Measurements from ENCODE around the gene APCDD1L. TPM values are rescaled to one million over a fixed set of nuclear protein-coding genes. Genes with fewer than 3 reads are reported as not detected.

Gene APCDD1L
- polyA plus RNA-seq, 1 of the 3 experiments (the other 2 are of a cell fraction), result 0.99 TPM

DNA sequence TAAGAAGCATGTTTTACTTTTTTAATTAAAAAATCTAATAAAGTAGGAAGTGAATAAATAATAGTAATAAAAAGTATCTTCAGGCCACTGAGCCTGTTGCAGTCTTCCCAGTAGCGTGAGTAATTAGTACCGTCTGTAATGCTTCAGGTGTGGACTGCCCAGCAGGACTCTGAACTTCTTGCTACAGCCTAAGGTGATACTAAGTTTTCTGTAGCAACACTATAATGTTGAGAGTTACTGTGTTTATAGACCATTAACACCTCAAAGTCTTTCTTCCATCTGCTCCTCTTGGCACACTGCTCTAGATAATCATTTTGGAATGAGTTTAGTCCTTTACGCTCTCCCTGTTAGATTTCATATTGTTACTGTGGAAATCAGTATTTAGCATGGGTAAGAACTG, 97.8 kb downstream of the APCDD1L start (continued):
- no peak for TF ChIP-seq GATA2 (CRISPR knock-in tag; IDR thresholded peaks at IDR 0.05)
- no peak for TF ChIP-seq RFX5 (IDR thresholded peaks at IDR 0.05; ENCODE audit: low read length)
- no peak for TF ChIP-seq EZH2phosphoT487 (IDR thresholded peaks at IDR 0.05; ENCODE audit: borderline replicate concordance, low read depth)
- no peak for TF ChIP-seq FOXJ3 (CRISPR knock-in tag; IDR thresholded peaks at IDR 0.05)
- TF ChIP-seq, protein P1, sequence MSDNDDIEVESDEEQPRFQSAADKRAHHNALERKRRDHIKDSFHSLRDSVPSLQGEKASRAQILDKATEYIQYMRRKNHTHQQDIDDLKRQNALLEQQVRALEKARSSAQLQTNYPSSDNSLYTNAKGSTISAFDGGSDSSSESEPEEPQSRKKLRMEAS (IDR thresholded peaks at IDR 0.05; ENCODE audit: low read depth), result no peak

DNA sequence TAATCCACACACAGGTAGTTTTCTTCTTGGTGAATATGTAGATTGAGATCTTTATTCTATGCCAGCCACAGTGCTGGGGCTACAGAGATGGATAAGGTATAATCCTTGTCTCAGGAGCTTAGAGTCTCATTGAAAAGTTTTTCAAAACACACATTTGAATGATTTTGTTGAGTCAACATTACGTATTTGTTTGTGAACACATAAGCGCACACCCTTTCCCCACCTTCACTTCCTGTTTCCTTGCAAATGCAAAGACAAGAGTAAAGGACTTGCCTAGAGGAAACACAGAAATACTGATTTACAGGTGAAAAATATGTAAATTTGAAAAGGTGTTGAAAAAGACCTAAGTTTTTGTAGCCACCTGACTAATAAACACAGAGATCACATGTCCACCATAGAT, 98.4 kb downstream of the APCDD1L start:
- CTCF ChIA-PET, result no interaction called here
- peaks cover 15% of the 10 kb centered on the region for H4K20me1 ChIP-seq (ENCODE audit: insufficient read depth)
- no peak for DNase-seq

DNA sequence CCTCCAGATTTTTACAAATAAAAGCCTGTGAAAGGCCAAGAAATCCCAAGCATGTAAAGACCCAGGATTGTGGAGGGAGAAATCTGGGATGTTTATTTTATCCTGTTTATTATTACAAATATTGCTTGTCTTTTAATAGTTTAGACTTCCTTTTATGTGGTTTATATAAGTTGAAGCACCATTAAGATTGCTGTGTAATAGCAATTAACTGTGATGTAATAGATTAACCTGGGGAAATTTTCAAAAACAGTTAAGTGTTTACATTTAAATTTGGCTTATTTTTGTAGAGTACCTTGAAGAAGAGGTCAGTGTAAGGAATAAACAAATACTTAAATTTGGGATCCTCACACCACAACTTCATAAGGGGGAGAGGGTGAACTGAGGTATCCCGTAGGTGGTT, 99.1 kb downstream of the APCDD1L start:
- peaks cover 80% of the 10 kb centered on the region for H3K79me2 ChIP-seq (ENCODE audit: insufficient read depth)
- CTCF ChIA-PET, result no interaction called here
- H3K4me2 ChIP-seq, result no peak overlapping the region
- no peaks in the 10 kb centered on the region for H3K27me3 ChIP-seq (ENCODE audit: insufficient read depth)
- no peak for DNase-seq
- no peak overlapping the region for H3K4me3 ChIP-seq (ENCODE audit: low read depth in 2 of 2, low read length in 1 of 2)
- peaks cover 10% of the 10 kb centered on the region for H3F3A ChIP-seq (replicated peaks; ENCODE audit: insufficient read depth)
- TF ChIP-seq POLR2AphosphoS5 (IDR thresholded peaks at IDR 0.05; ENCODE audit: low read depth, low read length), result no peak
- TF ChIP-seq FOXM1 (IDR thresholded peaks at IDR 0.05; ENCODE audit: low read depth), result no peak
- TF ChIP-seq, protein P2, sequence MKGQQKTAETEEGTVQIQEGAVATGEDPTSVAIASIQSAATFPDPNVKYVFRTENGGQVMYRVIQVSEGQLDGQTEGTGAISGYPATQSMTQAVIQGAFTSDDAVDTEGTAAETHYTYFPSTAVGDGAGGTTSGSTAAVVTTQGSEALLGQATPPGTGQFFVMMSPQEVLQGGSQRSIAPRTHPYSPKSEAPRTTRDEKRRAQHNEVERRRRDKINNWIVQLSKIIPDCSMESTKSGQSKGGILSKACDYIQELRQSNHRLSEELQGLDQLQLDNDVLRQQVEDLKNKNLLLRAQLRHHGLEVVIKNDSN (IDR thresholded peaks at IDR 0.05; ENCODE audit: borderline replicate concordance, low read depth), result no peak
- TF ChIP-seq RCOR1 (IDR thresholded peaks at IDR 0.05; ENCODE audit: low read length), result no peak
- TF ChIP-seq ELF1 (IDR thresholded peaks at IDR 0.05), result no peak
- TF ChIP-seq SIN3A (IDR thresholded peaks at IDR 0.05; ENCODE audit: borderline replicate concordance, low read depth, low read length), result no peak
- TF ChIP-seq, protein P1 (IDR thresholded peaks at IDR 0.05; ENCODE audit: low read depth), result no peak
- TF ChIP-seq CHD2 (IDR thresholded peaks at IDR 0.05; ENCODE audit: low read length, partially characterized antibody), result no peak
- no peak for TF ChIP-seq YY1 (IDR thresholded peaks at IDR 0.05; ENCODE audit: low read depth)
- TF ChIP-seq JUND (IDR thresholded peaks at IDR 0.05), result no peak
- TF ChIP-seq TEAD4 (IDR thresholded peaks at IDR 0.05; ENCODE audit: borderline replicate concordance, insufficient read depth), result no peak
- no peak for TF ChIP-seq EP300 (IDR thresholded peaks at IDR 0.05; ENCODE audit: borderline replicate concordance in 1 of 2, low read depth in 1 of 2, low read length in 1 of 2)
- TF ChIP-seq RFX5 (IDR thresholded peaks at IDR 0.05; ENCODE audit: low read length), result no peak
- no peak for TF ChIP-seq NRF1 (IDR thresholded peaks at IDR 0.05; ENCODE audit: low read depth, low read length)
- no peak for TF ChIP-seq FOXJ3 (CRISPR knock-in tag; IDR thresholded peaks at IDR 0.05)
- no peak for TF ChIP-seq RXRA (IDR thresholded peaks at IDR 0.05; ENCODE audit: borderline replicate concordance, low read depth)
- no peak overlapping the region for H3K9ac ChIP-seq
- no peak overlapping the region for H2AFZ ChIP-seq (ENCODE audit: low read depth)
- POLR2A ChIA-PET, result no interaction called here
- H3K27ac ChIP-seq (ENCODE audit: low read depth in 2 of 2, low read length in 1 of 2), result no peak overlapping the region
- peaks cover 0 to 3% of the 10 kb centered on the region in 2 experiments; a peak in 2 of 4 replicates for H3K4me1 ChIP-seq (ENCODE audit: control insufficient read depth in 1 of 2, insufficient read depth in 2 of 2, low read depth in 1 of 2, low read length in 1 of 2)
- WGBS (ENCODE audit: low lambda C conversion rate), result 94% methylated on average over 1 of the region's 1 CpG
- no peaks in the 10 kb centered on the region for H3K9me3 ChIP-seq
- H3K9me2 ChIP-seq, result no peaks in the 10 kb centered on the region
- H4K20me1 ChIP-seq (ENCODE audit: insufficient read depth), result peaks cover 16% of the 10 kb centered on the region
- peaks cover 20 to 28% of the 10 kb centered on the region in 2 experiments for H3K36me3 ChIP-seq (replicated peaks in 1 of 2; ENCODE audit: control insufficient read depth in 1 of 2, insufficient read depth in 2 of 2, low read length in 1 of 2)

More for the DNA sequence above, 98.4 kb downstream of the APCDD1L start:
- Histone ChIP-seq H3K9me2 (no peaks in the 10 kb centered on the region), H3F3A (replicated peaks; ENCODE audit: insufficient read depth) (peaks cover 10% of the 10 kb centered on the region), H3K9ac (no peak overlapping the region), H2AFZ (ENCODE audit: low read depth) (no peak overlapping the region), H3K4me1 (ENCODE audit: control insufficient read depth in 1 of 2, insufficient read depth in 2 of 2, low read depth in 1 of 2, low read length in 1 of 2) (peaks cover 0 to 4% of the 10 kb centered on the region in 2 experiments; a peak in 2 of 4 replicates), H3K27me3 (ENCODE audit: insufficient read depth) (no peaks in the 10 kb centered on the region), H3K27ac (ENCODE audit: low read depth in 2 of 2, low read length in 1 of 2) (no peak overlapping the region), H3K79me2 (ENCODE audit: insufficient read depth) (peaks cover 80% of the 10 kb centered on the region), H3K4me2 (no peak overlapping the region), H3K4me3 (ENCODE audit: low read depth in 2 of 2, low read length in 1 of 2) (no peak overlapping the region), H3K9me3 (no peaks in the 10 kb centered on the region), H3K36me3 (replicated peaks in 1 of 2; ENCODE audit: control insufficient read depth in 1 of 2, insufficient read depth in 2 of 2, low read length in 1 of 2) (peaks cover 20 to 27% of the 10 kb centered on the region in 2 experiments)
- POLR2A ChIA-PET, result no interaction called here
- WGBS (ENCODE audit: low lambda C conversion rate), result 95% methylated on average over 2 of the region's 2 CpGs
- no peak for TF ChIP-seq EZH2phosphoT487 (IDR thresholded peaks at IDR 0.05; ENCODE audit: borderline replicate concordance, low read depth)
- TF ChIP-seq, protein P3, sequence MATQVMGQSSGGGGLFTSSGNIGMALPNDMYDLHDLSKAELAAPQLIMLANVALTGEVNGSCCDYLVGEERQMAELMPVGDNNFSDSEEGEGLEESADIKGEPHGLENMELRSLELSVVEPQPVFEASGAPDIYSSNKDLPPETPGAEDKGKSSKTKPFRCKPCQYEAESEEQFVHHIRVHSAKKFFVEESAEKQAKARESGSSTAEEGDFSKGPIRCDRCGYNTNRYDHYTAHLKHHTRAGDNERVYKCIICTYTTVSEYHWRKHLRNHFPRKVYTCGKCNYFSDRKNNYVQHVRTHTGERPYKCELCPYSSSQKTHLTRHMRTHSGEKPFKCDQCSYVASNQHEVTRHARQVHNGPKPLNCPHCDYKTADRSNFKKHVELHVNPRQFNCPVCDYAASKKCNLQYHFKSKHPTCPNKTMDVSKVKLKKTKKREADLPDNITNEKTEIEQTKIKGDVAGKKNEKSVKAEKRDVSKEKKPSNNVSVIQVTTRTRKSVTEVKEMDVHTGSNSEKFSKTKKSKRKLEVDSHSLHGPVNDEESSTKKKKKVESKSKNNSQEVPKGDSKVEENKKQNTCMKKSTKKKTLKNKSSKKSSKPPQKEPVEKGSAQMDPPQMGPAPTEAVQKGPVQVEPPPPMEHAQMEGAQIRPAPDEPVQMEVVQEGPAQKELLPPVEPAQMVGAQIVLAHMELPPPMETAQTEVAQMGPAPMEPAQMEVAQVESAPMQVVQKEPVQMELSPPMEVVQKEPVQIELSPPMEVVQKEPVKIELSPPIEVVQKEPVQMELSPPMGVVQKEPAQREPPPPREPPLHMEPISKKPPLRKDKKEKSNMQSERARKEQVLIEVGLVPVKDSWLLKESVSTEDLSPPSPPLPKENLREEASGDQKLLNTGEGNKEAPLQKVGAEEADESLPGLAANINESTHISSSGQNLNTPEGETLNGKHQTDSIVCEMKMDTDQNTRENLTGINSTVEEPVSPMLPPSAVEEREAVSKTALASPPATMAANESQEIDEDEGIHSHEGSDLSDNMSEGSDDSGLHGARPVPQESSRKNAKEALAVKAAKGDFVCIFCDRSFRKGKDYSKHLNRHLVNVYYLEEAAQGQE (IDR thresholded peaks at IDR 0.05; ENCODE audit: low read depth, low read length), result no peak
- no peak for TF ChIP-seq POLR2AphosphoS5 (IDR thresholded peaks at IDR 0.05; ENCODE audit: low read depth, low read length)
- TF ChIP-seq CHD2 (IDR thresholded peaks at IDR 0.05; ENCODE audit: low read length, partially characterized antibody), result no peak
- TF ChIP-seq GATA2 (CRISPR knock-in tag; IDR thresholded peaks at IDR 0.05), result no peak
